K562 (cell line): Measurements from ENCODE around the gene LRRC25. TPM values are rescaled to one million over a fixed set of nuclear protein-coding genes. Genes with fewer than 3 reads are reported as not detected.

Experiments
- ADNP ChIP-seq: fragments of 200-800 bp; sonication (Bioruptor generic); IDR thresholded peaks from 2 replicates; pipeline ENCODE4 v1.6.1; 2016; ENCODE audit warnings: missing genetic modification characterization, missing compliant biosample characterization
- ARHGAP35 ChIP-seq: fragments of 450-650 bp; IDR thresholded peaks from 2 replicates; pipeline ENCODE4 v1.6.1; 2018; ENCODE audit not compliant: partially characterized antibody
- BRD4 ChIP-seq: fragments of 200-600 bp; sonication (generic); IDR thresholded peaks from 2 replicates; pipeline ENCODE4 v1.6.1; 2017; ENCODE audit warnings: inconsistent platforms
- CEBPB ChIP-seq: fragments of 450-650 bp; IDR thresholded peaks from 2 replicates; pipeline ENCODE4 v1.6.1; 2016; ENCODE audit warnings: missing genetic modification characterization, missing compliant biosample characterization
- CGGBP1 ChIP-seq: fragments of 250-450 bp; sonication (Bioruptor Pico); IDR thresholded peaks from 2 replicates; pipeline ENCODE4 v1.9.0; 2021; ENCODE audit warnings: mild to moderate bottlenecking
- CTCF ChIP-seq, 3 experiments: IDR thresholded peaks in 2 of 3; conservative IDR thresholded peaks in 1 of 3; 2 replicates each; pipeline ENCODE4 v1.5.1; 2011 to 2012; ENCODE audit warnings: low read length in 3 of 3, mild to moderate bottlenecking in 3 of 3, control low read depth in 2 of 3, improper control_type of control experiment in 1 of 3, inconsistent platforms in 1 of 3, low read depth in 1 of 3, mixed read lengths in 1 of 3, moderate library complexity in 1 of 3; ENCODE audit not compliant: insufficient read depth in 2 of 3
- HDAC8 ChIP-seq: fragments of 450-650 bp; IDR thresholded peaks from 2 replicates; pipeline ENCODE4 v1.6.1; 2016; ENCODE audit warnings: mild to moderate bottlenecking, missing genetic modification characterization, moderate library complexity, missing compliant biosample characterization
- KDM2B ChIP-seq: fragments of 250-450 bp; sonication (Bioruptor Pico); IDR thresholded peaks from 2 replicates; pipeline ENCODE4 v1.8.0; 2021; ENCODE audit warnings: mild to moderate bottlenecking, moderate library complexity
- MITF ChIP-seq: IDR thresholded peaks from 2 replicates; pipeline ENCODE4 v1.6.1; 2014; ENCODE audit warnings: antibody characterized with exemption
- NKRF ChIP-seq: fragments of 450-650 bp; IDR thresholded peaks from 2 replicates; pipeline ENCODE4 v1.6.1; 2016; ENCODE audit warnings: borderline replicate concordance
- SP2 ChIP-seq: IDR thresholded peaks from 2 replicates; pipeline ENCODE4 v1.6.1; 2011; ENCODE audit warnings: mild to moderate bottlenecking, low read depth, low read length, moderate library complexity; ENCODE audit not compliant: poor library complexity, severe bottlenecking; ENCODE audit errors: extremely low read depth
- XRCC5 ChIP-seq: fragments of 200-400 bp; formaldehyde crosslinking; IDR thresholded peaks from 2 replicates; pipeline ENCODE4 v1.6.1; 2017; ENCODE audit warnings: low read depth, mild to moderate bottlenecking, low read length
- ZNF133 ChIP-seq: fragments of 250-450 bp; sonication (Bioruptor Pico); IDR thresholded peaks from 2 replicates; pipeline ENCODE4 v1.4.0; 2020; ENCODE audit warnings: mild to moderate bottlenecking
- ZNF165 ChIP-seq: fragments of 250-450 bp; sonication (Bioruptor Pico); IDR thresholded peaks from 2 replicates; pipeline ENCODE4 v1.4.0; 2020; ENCODE audit warnings: borderline replicate concordance
- ZNF280A ChIP-seq: fragments of 450-650 bp; IDR thresholded peaks from 2 replicates; pipeline ENCODE4 v1.6.1; 2018; ENCODE audit warnings: mild to moderate bottlenecking, low read depth; ENCODE audit not compliant: partially characterized antibody
- ZNF444 ChIP-seq: fragments of 250-450 bp; sonication (Bioruptor Pico); IDR thresholded peaks from 2 replicates; pipeline ENCODE4 v1.4.0; 2020; ENCODE audit warnings: mild to moderate bottlenecking, moderate library complexity
- ZNF695 ChIP-seq: fragments of 450-650 bp; formaldehyde crosslinking; IDR thresholded peaks from 2 replicates; pipeline ENCODE4 v1.4.0; 2020; ENCODE audit warnings: mild to moderate bottlenecking, moderate library complexity
- polyA plus RNA-seq, 8 experiments: library from polyadenylated mRNA; depleted of rRNA in 4 of 8; stranded (reverse) in 5 of 8; unstranded in 3 of 8; fragments of >200 nt; fragmentation: Nextera tagmentation in 2 of 8; fragmentation: Illumina TruSeq in 1 of 8; extraction: Ambion mirVana in 2 of 8; extraction: Trizol in 1 of 8; gene quantifications; 2 replicates each; pipeline versions ENCODE4 v1.2.1 to v1.2.3, GENCODE V29; 2011 to 2014; ENCODE audit warnings: inconsistent platforms in 1 of 8, missing spikeins in 1 of 8
- total RNA-seq, 7 experiments: library from RNA; depleted of rRNA in 6 of 7; stranded (reverse); fragments of >200 nt in 6 of 7; fragmentation: Illumina TruSeq in 2 of 7; extraction: Trizol in 2 of 7; gene quantifications; 2 replicates each; pipeline versions ENCODE4 v1.2.1 to v1.2.3, GENCODE V29; 2011 to 2021; ENCODE audit warnings: low replicate concordance in 1 of 7

The LRRC25 gene
- total and polyA plus RNA-seq, 9 of the 15 experiments (the other 6 are each of a cell fraction or from before 2014, with no cell fraction given): 0.07 to 0.36 (median 0.10) TPM; not detected in 3

- TF ChIP-seq XRCC5 (peak; percentile 29; the same call in 1 of the 2 replicates), CGGBP1 (CRISPR knock-in tag) (no peak), ZNF165 (CRISPR knock-in tag) (0 out of 2 replicates have a peak, but pooled peaks have one; percentile 58), BRD4 (peak; percentile 90), ZNF133 (CRISPR knock-in tag) (no peak), CEBPB (tag) (no peak), HDAC8 (tag) (peak; percentile 77; the same call in 1 of the 2 replicates), ZNF444 (CRISPR knock-in tag) (no peak), ARHGAP35 (no peak), ADNP (tag) (peak; percentile 73; the same call in 1 of the 2 replicates), ZNF695 (no peak), MITF (peak; percentile 97), NKRF (peak; percentile 77; the same call in 1 of the 2 replicates), CTCF (IDR thresholded peaks at IDR 0.05 in 2 of 3, conservative IDR thresholded peaks at IDR 0.05 in 1 of 3; ENCODE audit: insufficient read depth in 2 of 3, low read depth in 1 of 3, low read length in 3 of 3) (no peak), SP2 (no peak), KDM2B (CRISPR knock-in tag) (no peak), ZNF280A (no peak)
Observed at GRCh38 chr19:18373892-18374629, 23.4 kb downstream of the LRRC25 start (continued).
